HG03460 (cell line): ENCODE data around the gene NDUFB8.

Experiments used
- ATAC-seq: cut with Tn5 transposase; IDR thresholded peaks from one replicate; pipeline ENCODE4 v1.9.1; 2021; ENCODE audit not compliant: unreplicated experiment

Gene NDUFB8

GRCh38 chr10:100477970-100478369 lies 51.7 kb downstream of the NDUFB8 start:
- no peak for ATAC-seq
